NT2/D1 (cell line): ENCODE results near the gene IGLL5.
"Not testable (repeated sequence)": the region's sequence is repeated elsewhere in the genome, so short reads cannot be mapped to it uniquely, and the experiment has no call there.

Source experiments
- DNase-seq: peaks from one replicate; pipeline ENCODE4 v3.0.0-alpha.2; 2011; ENCODE audit warnings: low read depth, low spot score
- H3K27me3 ChIP-seq: 2 replicates; pipeline ENCODE4 v1.6.0; 2011; ENCODE audit warnings: mild to moderate bottlenecking; ENCODE audit not compliant: insufficient read length, insufficient read depth
- H3K36me3 ChIP-seq: 2 replicates; pipeline ENCODE4 v1.6.1; 2011; ENCODE audit warnings: mild to moderate bottlenecking, low read length, mixed read lengths; ENCODE audit not compliant: insufficient read depth, insufficient read length
- H3K4me1 ChIP-seq: 2 replicates; pipeline ENCODE4 v1.5.1; 2011; ENCODE audit not compliant: insufficient read depth, insufficient read length
- H3K4me3 ChIP-seq: 2 replicates; pipeline ENCODE4 v1.5.1; 2011; ENCODE audit warnings: low read depth; ENCODE audit not compliant: insufficient read length
- H3K9ac ChIP-seq: 2 replicates; pipeline ENCODE4 v1.6.0; 2011; ENCODE audit warnings: low read depth; ENCODE audit not compliant: insufficient read length
- H3K9me3 ChIP-seq: 2 replicates; pipeline ENCODE4 v1.5.1; 2011; ENCODE audit warnings: mild to moderate bottlenecking, low read length; ENCODE audit not compliant: insufficient read depth
- SUZ12 ChIP-seq: IDR thresholded peaks from 2 replicates; pipeline ENCODE4 v1.6.1; 2011; ENCODE audit not compliant: insufficient read length, insufficient read depth; ENCODE audit errors: extremely low read depth
- YY1 ChIP-seq: IDR thresholded peaks from 2 replicates; pipeline ENCODE4 v1.6.1; 2011; ENCODE audit not compliant: insufficient read length, insufficient read depth
- ZNF274 ChIP-seq: IDR thresholded peaks from 2 replicates; pipeline ENCODE4 v1.6.1; 2011; ENCODE audit warnings: mild to moderate bottlenecking, low read depth, low read length

The IGLL5 gene

DNA sequence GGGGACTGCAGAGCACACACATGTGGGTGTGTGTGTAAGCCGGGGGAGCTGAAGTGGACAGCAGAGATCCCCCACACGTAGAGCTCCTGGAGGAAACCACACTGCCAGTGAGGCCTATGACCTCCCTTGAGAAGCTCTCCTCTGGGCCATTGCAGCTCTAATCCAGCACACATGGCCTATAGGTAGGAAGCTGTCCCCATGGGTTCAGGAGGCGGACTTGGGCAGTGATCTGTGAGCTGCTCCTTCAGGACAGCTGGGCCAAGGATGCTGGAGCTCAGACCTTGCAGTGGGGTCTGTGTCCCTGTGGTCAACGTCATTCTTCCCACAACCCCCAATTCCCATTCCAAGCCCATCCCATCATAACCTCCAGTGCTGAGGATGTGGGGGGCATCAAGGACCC is 29.8 kb downstream of the IGLL5 start:
- no peak for DNase-seq
- Histone ChIP-seq H3K4me1 (no peaks in the 10 kb centered on the region), H3K36me3 (no peaks in the 10 kb centered on the region), H3K9ac (no peak overlapping the region), H3K4me3 (no peak overlapping the region), H3K27me3 (peaks cover 100% of the 10 kb centered on the region), H3K9me3 (no peaks in the 10 kb centered on the region)
- TF ChIP-seq ZNF274, result no peak
- TF ChIP-seq YY1, result no peak
- TF ChIP-seq SUZ12, result no peak

DNA sequence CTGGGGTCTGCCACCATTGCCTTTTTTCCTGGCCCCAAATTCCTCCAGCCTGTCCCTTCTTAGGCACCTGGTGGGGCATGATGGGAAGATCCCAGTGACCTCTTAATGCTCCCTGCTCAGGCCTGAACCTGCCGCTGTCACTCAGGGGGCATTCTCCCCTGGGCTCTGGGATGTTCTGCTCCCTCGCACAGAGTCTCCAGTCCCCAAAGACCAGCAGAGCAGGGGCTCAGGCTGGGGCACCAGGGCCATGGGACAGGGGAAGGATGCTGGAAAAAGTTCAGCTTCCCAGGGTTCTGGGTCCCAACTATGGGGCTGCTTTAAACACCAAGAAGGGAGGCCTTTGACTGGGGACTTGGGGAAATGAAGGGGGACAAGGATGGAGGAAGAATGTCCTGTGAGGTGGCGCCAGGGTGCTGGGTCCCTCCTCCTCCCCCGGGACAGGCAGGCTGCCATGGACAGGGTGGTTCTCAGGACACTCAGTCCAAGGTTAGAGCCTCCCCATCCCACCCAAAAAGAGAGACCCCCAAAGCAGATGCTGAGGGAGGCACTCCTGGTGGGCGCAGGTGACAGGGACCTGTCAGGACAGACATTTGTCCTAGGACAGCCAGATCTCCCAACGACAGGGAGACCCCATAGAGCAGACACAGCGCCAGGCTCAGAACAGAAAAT is 30.8 kb downstream of the IGLL5 start:
- no peak for DNase-seq
- H3K27me3 ChIP-seq, result peaks cover 100% of the 10 kb centered on the region
- TF ChIP-seq YY1, result no peak
- no peak for TF ChIP-seq ZNF274
- no peak for TF ChIP-seq SUZ12
- H3K9ac ChIP-seq, result no peak overlapping the region
- H3K4me3 ChIP-seq, result no peak overlapping the region
- no peaks in the 10 kb centered on the region for H3K36me3 ChIP-seq
- no peaks in the 10 kb centered on the region for H3K9me3 ChIP-seq
- H3K4me1 ChIP-seq, result no peaks in the 10 kb centered on the region

DNA sequence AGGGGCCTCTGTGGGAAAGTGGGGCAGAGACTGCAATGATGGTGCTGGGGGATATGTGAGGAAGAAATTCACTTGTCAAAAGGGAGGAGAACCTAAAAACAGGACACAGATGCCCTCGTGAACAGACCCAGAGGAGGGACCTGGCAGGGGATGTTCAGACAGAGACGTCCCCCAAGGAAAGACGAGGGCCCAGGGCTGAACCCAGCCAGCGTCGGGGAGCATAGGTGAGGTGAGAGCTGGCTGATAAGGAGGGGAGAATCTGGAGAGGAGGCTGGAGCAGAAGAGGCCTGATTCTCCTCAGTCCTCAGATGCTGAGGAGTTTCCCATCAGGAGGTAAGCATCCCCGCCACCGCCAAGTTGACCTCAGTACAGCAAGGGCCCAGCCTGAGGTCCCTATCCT is 31.4 kb downstream of the IGLL5 start:
- H3K4me3 ChIP-seq, result no peak overlapping the region
- no peaks in the 10 kb centered on the region for H3K36me3 ChIP-seq
- DNase-seq, result no peak
- no peaks in the 10 kb centered on the region for H3K4me1 ChIP-seq
- H3K9ac ChIP-seq, result no peak overlapping the region
- TF ChIP-seq YY1 (no peak), ZNF274 (no peak), SUZ12 (no peak)
- H3K9me3 ChIP-seq, result no peaks in the 10 kb centered on the region
- H3K27me3 ChIP-seq, result peaks cover 100% of the 10 kb centered on the region

- no peak overlapping the region for H3K9ac ChIP-seq
- H3K36me3 ChIP-seq, result no peaks in the 10 kb centered on the region
- peaks cover 100% of the 10 kb centered on the region for H3K27me3 ChIP-seq
- no peak for TF ChIP-seq SUZ12
- TF ChIP-seq YY1, result no peak
- TF ChIP-seq ZNF274, result no peak
- DNase-seq, result no peak
- H3K4me3 ChIP-seq, result no peak overlapping the region
- H3K4me1 ChIP-seq, result no peaks in the 10 kb centered on the region
- no peaks in the 10 kb centered on the region for H3K9me3 ChIP-seq
Observed at GRCh38 chr22:22920104-22920654, 32.6 kb downstream of the IGLL5 start.

GRCh38 chr22:22920910-22921550 is 33.4 kb downstream of the IGLL5 start:
- peaks cover 100% of the 10 kb centered on the region for H3K27me3 ChIP-seq

DNA sequence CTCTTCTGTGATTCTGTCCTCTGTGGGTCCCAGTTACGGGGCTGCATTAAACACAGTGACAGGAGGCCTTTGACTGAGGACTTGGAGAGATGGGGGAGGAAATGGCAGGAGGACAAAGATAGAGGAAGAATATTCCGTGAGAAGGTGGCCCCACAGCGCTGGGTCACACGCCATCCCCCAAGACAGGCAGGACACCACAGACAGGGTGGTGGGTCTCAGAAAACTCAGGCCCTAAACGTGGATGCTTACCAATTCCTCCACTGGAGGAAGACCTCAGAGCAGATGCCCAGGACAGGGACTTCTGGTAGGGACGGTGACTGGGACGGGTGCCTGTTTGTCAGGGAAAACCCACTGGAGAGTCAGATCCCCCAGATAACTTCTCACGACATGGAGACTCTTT is 34.0 kb downstream of the IGLL5 start:
- TF ChIP-seq YY1 (no peak), SUZ12 (no peak), ZNF274 (no peak)
- Histone ChIP-seq H3K4me1 (peaks cover under 1% of the 10 kb centered on the region), H3K36me3 (no peaks in the 10 kb centered on the region), H3K9ac (no peak overlapping the region), H3K4me3 (no peak overlapping the region), H3K9me3 (no peaks in the 10 kb centered on the region), H3K27me3 (peaks cover 100% of the 10 kb centered on the region)
- DNase-seq, result no peak

More at GRCh38 chr22:22920910-22921550, 33.4 kb downstream of the IGLL5 start:
- no peaks in the 10 kb centered on the region for H3K9me3 ChIP-seq
- H3K4me1 ChIP-seq, result no peaks in the 10 kb centered on the region
- TF ChIP-seq ZNF274 (no peak), YY1 (no peak), SUZ12 (no peak)
- DNase-seq, result no peak
- H3K4me3 ChIP-seq, result no peak overlapping the region
- H3K9ac ChIP-seq, result no peak overlapping the region
- H3K36me3 ChIP-seq, result no peaks in the 10 kb centered on the region

DNA sequence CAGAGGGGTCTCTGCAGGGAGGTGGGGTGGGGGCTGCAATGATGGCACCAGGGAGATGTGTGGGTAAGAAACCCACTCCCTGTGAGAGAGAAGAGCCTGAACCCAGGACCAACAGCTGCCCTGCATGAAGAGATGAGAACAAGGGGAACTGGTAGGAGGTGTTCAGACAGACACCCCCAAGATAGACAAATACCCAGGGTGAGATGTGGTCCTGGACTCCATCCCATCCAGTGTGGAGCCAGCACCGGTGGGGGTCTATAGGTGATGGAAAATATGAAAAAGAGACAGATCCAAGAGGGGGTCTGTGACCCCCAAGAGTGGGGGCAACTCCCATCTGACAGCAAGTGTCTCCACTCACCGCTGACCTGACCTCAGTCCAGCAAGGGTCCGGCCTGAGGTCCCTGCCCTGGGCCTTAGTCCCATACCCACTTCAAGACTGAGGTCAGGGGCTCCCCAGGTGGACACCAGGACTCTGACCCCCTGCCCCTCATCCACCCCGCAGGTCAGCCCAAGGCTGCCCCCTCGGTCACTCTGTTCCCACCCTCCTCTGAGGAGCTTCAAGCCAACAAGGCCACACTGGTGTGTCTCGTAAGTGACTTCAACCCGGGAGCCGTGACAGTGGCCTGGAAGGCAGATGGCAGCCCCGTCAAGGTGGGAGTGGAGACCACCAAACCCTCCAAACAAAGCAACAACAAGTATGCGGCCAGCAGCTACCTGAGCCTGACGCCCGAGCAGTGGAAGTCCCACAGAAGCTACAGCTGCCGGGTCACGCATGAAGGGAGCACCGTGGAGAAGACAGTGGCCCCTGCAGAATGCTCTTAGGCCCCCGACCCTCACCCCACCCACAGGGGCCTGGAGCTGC is 34.7 kb downstream of the IGLL5 start:
- not testable (repeated sequence) for H3K9ac ChIP-seq, H3K4me1 ChIP-seq, H3K9me3 ChIP-seq, H3K36me3 ChIP-seq, DNase-seq, H3K4me3 ChIP-seq
- peaks cover 99% of the 10 kb centered on the region for H3K27me3 ChIP-seq
